ENCODE data around the gene GFOD2.

GRCh38 chr16:67666032-67666551 lies 53.0 kb downstream of the GFOD2 start:
- TF ChIP-seq, protein P1, sequence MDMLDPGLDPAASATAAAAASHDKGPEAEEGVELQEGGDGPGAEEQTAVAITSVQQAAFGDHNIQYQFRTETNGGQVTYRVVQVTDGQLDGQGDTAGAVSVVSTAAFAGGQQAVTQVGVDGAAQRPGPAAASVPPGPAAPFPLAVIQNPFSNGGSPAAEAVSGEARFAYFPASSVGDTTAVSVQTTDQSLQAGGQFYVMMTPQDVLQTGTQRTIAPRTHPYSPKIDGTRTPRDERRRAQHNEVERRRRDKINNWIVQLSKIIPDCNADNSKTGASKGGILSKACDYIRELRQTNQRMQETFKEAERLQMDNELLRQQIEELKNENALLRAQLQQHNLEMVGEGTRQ (IDR thresholded peaks at IDR 0.05; ENCODE audit: low read length): no peak
- TF ChIP-seq, protein P2, sequence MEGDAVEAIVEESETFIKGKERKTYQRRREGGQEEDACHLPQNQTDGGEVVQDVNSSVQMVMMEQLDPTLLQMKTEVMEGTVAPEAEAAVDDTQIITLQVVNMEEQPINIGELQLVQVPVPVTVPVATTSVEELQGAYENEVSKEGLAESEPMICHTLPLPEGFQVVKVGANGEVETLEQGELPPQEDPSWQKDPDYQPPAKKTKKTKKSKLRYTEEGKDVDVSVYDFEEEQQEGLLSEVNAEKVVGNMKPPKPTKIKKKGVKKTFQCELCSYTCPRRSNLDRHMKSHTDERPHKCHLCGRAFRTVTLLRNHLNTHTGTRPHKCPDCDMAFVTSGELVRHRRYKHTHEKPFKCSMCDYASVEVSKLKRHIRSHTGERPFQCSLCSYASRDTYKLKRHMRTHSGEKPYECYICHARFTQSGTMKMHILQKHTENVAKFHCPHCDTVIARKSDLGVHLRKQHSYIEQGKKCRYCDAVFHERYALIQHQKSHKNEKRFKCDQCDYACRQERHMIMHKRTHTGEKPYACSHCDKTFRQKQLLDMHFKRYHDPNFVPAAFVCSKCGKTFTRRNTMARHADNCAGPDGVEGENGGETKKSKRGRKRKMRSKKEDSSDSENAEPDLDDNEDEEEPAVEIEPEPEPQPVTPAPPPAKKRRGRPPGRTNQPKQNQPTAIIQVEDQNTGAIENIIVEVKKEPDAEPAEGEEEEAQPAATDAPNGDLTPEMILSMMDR (IDR thresholded peaks at IDR 0.05; ENCODE audit: control extremely low read depth in 1 of 3, insufficient read depth in 1 of 3, low read depth in 1 of 3, low read length in 3 of 3): no peak
- TF ChIP-seq RAD21 (IDR thresholded peaks at IDR 0.05 in 1 of 2, conservative IDR thresholded peaks at IDR 0.05 in 1 of 2; ENCODE audit: low read depth in 2 of 2, low read length in 2 of 2) (no peak), RXRA (IDR thresholded peaks at IDR 0.05; ENCODE audit: insufficient read depth, low read depth, low read length) (no peak), EP300 (IDR thresholded peaks at IDR 0.05; ENCODE audit: borderline replicate concordance in 1 of 2, low read depth in 2 of 2, low read length in 2 of 2) (no peak), SP2 (IDR thresholded peaks at IDR 0.05; ENCODE audit: low read length) (no peak), CHD1 (IDR thresholded peaks at IDR 0.05; ENCODE audit: low read depth, low read length) (no peak), EZH2 (IDR thresholded peaks at IDR 0.05; ENCODE audit: low read depth, low read length, severe bottlenecking) (no peak), POLR2A (IDR thresholded peaks at IDR 0.05; ENCODE audit: control extremely low read depth in 1 of 2, low read depth in 2 of 2, low read length in 2 of 2) (no peak), CEBPB (IDR thresholded peaks at IDR 0.05; ENCODE audit: low read depth, low read length) (no peak), TCF12 (IDR thresholded peaks at IDR 0.05; ENCODE audit: low read depth, low read length) (no peak), SP1 (IDR thresholded peaks at IDR 0.05; ENCODE audit: low read depth, low read length) (no peak)

All from H1 (cell line).